GM18867 (cell line): ENCODE results near the gene PDZD7.

Experiments
- ATAC-seq: cut with Tn5 transposase; IDR thresholded peaks from one replicate; pipeline ENCODE4 v1.9.1; 2021; ENCODE audit warnings: mild to moderate bottlenecking, moderate library complexity; ENCODE audit not compliant: unreplicated experiment

The PDZD7 gene

GRCh38 chr10:101031128-101031795 is at the start of gene PDZD7, which contains the start of gene SFXN3:
PDZD7 (minus strand) TSS chr10:101031129; CDS start chr10:101030219, 910 bp downstream.
SFXN3 (plus strand) TSS chr10:101031234; CDS start chr10:101034695, 3,461 bp downstream.
- peak; percentile 95 for ATAC-seq

- ATAC-seq, result no peak
These were observed 48.9 kb upstream of the PDZD7 start for GRCh38 chr10:101079874-101080273.

- ATAC-seq, result no peak
These were observed 45.7 kb upstream of the PDZD7 start for GRCh38 chr10:101076630-101077029.

- no peak for ATAC-seq
These were observed 44.8 kb upstream of the PDZD7 start for GRCh38 chr10:101075775-101076174.

GRCh38 chr10:101073631-101074030 is 42.7 kb upstream of the PDZD7 start:
- no peak for ATAC-seq

- no peak for ATAC-seq
These were observed 42.0 kb upstream of the PDZD7 start for GRCh38 chr10:101072923-101073322.

- no peak for ATAC-seq
These were observed 41.0 kb upstream of the PDZD7 start for GRCh38 chr10:101071885-101072433.

- no peak for ATAC-seq
These were observed 40.4 kb upstream of the PDZD7 start for GRCh38 chr10:101071267-101071884.

GRCh38 chr10:101070098-101070497 is 39.2 kb upstream of the PDZD7 start:
- no peak for ATAC-seq

- ATAC-seq, result no peak
These were observed 38.5 kb upstream of the PDZD7 start for GRCh38 chr10:101069441-101069840.

- no peak for ATAC-seq
These were observed 36.6 kb upstream of the PDZD7 start for GRCh38 chr10:101067356-101068083.

- ATAC-seq, result no peak
These were observed 36.0 kb upstream of the PDZD7 start for GRCh38 chr10:101066896-101067355.

- ATAC-seq, result no peak
These were observed 35.4 kb upstream of the PDZD7 start for GRCh38 chr10:101066146-101066895.

- no peak for ATAC-seq
These were observed 34.7 kb upstream of the PDZD7 start for GRCh38 chr10:101065481-101066145.

- ATAC-seq, result no peak
These were observed 33.6 kb upstream of the PDZD7 start for GRCh38 chr10:101064415-101065030.

GRCh38 chr10:101063548-101064414 is 32.9 kb upstream of the PDZD7 start:
- no peak for ATAC-seq

- no peak for ATAC-seq
These were observed 32.2 kb upstream of the PDZD7 start for GRCh38 chr10:101063050-101063525.

GRCh38 chr10:101062232-101063049 is 31.5 kb upstream of the PDZD7 start:
- ATAC-seq, result peak; percentile 37
